HUDEP-2 (cell line): Measurements from ENCODE around the gene ACY1.

ENCODE experiments used
- DNase-seq, 76 experiments: peaks; one replicate each; lab custom pipeline; 2025; ENCODE audit not compliant: unreplicated experiment in 76 of 76; lab: John Stamatoyannopoulos, UW

Gene ACY1

DNA sequence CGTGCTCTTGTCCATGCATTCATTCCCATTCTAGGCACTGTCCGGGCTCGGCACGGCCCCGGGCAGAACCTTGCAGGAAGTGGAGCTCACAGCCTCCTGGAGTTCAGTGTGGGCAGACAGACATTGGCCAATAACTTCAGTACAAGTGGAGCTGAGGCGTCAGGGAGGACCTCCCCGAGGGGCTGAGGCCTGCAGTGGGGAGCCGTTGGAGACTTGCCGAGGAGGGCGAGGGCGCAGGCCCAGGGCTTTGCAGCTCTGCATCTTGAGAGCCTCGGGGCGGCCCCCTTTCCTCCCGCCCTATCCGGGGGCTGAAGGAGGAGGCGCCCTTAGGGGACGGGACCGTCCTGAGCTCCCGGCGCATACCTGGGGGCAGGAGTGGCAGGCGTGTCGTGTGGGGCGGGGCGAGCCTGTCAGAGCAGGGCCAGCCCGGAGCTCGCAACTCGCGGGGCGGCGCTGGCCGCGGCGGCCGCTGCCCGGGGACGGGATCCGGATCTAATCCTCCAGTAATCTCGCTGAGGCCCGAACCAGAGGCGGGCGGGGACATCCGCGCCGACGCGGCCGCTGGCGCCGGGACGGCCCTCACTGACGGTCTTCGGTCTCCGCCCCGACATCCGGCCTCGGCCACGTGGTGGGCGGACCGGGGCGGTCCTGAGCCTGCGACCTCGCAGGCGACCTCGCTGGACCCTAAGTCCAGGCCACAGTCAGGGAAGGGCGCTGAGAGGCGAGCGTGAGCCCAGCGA is at the start of gene ACY1:
Gene ACY1 (plus strand): TSS at position 698 of the 740 bp plus-strand sequence. CDS start 530 bp downstream, outside the sequence.
- DNase-seq: peak in 72 of 76 experiments; percentile 56 to 92 (median 78)

DNA sequence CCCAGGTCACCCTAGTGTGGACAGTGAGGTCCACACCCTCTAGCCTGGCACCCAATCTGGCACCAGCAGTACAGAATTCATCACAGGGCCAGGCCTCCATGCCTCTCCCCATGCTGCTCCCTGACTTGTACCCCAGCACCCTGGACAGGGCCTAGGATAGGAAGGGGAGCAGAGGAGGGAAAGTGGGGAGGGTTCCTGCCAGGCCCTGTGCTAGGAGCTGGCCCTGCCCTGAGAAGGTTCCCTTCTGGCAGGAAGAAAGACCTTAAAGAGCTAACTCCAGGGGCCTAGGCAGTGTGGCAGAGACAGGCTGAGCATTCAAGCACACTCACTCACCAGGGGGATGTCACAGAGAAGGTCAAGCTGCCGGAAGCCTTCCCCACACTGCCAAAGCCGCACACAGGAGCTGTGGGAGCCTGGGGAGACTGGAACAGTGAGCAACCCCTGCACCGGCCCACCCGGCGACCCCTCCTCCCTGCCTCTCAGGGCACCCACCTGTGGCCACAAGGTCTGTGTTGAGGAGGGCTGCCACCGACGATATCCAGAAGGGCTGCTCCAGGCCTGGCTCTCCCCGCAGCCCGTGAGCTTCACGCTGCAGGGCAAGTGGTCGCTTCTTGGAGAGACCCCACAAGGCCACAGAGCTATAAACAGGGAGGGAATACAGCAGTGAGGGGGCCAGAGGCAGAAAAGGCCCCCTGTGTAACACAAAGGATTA is 49.0 kb upstream of the ACY1 start:
- DNase-seq: no peak

DNA sequence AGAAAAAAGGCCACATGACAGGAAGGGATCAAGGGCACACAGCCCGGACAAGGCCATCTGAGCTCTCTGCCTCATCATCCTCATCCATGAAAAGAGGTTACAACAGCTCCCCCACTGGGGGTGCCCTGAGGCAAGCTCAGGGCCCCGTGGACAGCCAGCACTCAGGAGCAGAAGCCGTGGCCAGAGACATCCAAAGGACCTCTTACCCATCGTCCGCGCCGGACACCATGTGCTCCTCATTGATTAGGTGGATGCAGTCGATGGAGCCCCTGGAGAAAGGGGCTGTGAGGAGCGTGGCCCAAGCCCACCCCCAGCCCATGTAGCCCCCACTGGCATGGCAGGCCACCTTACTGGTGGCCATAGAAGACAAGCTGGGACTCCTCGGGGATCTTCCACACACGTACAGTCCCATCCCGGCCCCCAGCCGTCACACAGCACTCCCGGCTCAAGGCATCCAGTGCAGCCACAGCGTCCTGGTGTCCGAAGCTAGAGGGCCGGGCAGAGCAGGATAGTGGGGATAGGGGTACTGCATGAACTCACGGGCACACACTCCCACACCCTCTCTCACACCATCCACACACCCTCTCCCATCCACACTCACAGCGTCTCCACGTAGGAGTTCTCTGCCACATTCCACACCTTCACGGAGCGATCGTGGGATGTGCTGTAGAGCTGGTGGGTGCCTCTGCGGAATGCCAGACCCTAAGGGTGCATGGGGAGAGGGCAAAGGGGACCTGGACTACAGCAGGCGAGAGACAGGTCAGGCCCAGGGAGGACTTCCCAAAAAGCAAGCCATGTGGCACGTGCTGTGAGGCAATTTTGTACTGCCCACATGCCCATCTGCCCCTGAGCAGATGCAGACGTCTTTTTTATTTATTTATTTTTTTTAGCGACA is 48.1 kb upstream of the ACY1 start:
- no peak for DNase-seq

DNA sequence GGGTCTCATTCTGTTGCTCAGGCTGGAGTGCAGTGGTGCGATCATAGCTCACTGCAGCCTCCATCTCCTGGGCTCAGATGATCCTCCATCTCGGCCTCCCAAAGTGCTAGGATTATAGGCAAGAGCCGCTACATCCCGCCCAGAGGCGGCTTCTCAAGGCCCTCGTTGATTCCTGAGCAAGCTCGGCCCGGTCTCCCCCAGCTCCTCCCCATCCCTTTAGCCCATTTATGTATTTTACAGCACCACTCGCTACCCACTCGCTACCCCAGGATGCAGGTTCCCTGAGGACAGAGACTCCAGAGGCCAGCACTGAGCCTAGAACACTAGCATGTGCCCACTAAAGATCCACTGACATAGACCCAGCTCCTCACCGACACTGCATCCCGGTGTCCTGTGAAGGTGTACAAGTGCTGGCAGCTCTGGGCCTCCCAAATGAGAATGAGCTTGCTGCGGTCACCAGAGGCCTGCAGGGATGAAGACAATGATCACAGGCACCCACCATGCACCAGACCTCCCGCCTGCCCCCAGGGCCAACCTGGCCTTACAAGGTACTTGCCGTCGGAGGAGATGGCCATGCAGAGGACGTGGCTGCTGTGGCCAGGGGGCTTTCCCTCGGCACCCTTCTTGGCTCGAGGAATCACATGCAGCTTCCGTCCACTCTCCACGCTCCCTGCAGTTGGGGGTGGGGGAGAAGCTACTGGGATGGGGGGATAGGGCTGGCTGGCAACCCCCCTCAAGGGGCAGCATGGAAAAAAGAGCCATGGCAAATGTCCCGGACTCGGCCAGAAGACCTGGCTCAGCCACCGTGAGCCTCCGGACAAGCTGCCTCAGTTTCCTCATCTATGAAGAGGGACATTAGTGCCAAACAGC is 47.2 kb upstream of the ACY1 start:
- no peak for DNase-seq

DNA sequence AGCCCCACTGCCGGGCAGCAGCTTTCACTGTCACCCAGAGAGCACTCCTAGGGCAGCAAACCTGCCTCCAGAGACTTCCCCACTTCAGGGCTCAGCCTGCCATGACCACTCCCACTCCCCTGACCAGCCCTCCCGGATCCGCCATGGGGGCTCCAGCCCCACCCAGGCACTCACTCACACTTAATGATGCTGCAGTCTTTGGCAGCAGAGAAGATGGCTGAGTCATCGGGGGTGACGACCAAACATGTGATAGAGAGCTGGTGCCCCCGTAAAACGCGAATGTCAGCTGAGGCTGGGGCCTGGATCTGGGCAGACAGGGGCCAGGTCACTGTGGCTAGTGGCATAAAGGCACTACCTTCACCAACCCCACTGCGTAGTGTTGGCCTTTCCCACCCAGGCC is 46.3 kb upstream of the ACY1 start:
- DNase-seq: no peak

DNA sequence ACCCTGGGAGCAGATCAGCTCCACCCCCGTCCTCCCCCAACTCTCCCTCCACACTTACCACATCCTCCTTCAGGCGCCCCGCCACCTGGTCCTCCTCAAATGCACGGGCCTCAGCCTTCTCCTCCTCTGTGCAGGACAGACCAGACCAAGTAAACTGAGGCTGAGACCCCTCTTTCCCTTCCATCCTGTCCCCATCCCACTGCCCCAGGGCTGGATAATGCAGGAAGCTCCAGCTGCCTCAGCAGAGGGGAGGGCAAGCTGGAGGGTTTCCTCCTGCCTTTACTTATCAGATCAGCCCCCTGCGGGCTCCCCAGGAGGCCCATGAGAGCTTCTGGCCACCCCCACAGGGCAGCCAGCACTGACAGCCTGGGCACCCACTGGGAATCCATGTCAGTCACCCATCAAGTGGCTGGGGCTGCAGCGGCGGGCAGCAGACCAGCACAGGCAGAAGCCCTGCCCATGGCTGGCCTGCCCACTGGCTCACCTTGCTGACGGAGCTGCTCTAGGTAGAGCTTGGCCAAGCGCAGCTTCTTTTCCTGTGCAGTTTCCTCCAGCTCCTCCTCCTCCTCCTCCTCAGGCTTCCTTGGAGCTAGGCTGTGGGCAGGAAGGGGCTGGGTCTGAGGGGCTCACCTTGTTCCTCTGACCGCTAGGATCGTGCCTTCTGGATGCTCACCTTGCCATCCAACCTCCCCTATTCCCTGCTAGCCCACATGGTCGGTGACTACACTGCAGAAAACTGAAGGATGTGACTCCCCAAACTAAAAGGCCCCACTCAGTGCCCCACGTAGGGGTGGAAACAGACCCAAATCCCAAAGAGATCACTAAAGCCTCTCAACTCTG is 45.5 kb upstream of the ACY1 start:
- DNase-seq: no peak

DNA sequence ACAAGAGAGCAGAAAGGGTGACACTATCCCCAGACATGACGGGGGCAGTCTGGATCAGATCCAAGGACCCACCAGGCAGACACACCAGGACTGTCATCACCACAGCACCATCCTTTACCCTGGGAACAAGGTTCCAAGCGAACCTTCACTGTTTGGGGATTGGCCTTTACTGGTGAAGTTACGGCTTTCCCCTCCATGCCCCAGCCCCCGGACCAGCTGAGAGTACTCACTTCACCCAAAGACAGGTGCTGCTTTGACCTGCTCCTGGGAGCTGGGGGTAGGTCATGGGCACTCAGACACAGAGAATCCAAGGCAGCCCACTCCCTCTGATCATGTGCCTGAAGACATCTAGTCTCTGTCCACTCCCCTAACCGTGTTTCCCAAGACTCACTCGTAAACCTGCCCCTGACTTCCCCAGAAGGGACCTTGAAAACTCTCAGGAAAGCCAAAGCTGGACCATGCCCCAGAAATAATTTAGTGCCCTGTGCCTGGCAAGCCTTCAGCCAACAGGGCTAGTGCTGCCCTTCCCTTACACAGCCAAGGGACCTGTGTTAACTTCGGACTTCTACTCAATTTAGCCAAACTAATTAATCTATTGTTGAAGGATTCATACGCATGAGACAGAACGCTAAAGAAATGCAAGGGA is 44.4 kb upstream of the ACY1 start:
- DNase-seq: no peak

DNA sequence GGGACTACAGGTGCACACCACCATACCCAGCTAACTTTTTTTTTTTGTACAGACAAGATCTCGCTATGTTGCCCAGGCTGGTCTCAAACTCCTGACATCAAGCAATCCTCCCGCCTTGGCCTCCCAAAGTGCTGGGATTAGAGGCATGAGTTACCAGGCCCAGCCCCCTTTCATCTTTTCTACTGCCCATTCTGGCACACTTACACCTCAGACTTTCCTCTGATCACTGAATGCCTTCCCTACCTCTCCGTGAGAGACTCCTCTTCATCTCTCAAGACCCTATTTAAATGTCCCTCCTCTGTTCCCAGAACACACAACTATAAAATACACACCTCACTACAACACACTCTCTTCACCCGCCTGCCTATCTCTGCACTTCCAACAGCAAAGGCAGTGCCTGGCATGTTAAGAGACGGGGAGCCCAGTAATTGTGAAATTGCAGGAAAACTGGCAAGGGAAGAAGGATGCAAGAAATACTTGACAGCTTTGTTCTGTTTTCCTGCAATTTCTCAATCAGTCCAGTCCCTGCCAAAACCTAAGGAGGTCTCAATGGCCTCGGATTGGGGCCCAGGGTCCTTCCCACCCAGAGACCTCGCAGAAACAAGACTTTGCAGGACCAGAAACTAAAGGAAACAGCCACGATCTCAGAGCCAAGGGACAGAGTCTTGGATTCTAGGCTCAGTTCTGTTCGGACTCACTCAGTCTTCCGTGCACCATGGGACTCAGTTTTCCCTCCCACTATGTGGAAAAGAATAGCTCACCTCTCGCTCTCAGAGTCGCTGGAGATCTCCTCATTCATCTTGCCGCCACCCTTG is 42.5 kb upstream of the ACY1 start:
- DNase-seq: no peak

DNA sequence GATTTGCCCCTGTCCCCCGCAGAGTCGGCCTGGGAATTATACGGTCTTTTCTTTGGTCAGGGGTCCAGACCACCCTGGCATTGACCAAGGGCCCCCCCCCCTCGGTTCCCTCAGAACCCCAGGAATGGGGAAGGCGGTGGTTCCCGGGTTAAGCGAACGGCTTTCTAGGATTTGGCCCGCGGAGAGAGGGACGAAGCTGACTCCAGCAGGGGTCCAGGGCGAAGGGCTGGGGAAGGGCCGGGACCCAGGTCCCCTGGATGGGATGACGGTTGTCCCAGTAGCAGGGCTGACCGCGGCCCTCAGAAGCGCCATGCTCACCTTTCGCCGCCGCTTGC is 41.9 kb upstream of the ACY1 start:
- DNase-seq: no peak

DNA sequence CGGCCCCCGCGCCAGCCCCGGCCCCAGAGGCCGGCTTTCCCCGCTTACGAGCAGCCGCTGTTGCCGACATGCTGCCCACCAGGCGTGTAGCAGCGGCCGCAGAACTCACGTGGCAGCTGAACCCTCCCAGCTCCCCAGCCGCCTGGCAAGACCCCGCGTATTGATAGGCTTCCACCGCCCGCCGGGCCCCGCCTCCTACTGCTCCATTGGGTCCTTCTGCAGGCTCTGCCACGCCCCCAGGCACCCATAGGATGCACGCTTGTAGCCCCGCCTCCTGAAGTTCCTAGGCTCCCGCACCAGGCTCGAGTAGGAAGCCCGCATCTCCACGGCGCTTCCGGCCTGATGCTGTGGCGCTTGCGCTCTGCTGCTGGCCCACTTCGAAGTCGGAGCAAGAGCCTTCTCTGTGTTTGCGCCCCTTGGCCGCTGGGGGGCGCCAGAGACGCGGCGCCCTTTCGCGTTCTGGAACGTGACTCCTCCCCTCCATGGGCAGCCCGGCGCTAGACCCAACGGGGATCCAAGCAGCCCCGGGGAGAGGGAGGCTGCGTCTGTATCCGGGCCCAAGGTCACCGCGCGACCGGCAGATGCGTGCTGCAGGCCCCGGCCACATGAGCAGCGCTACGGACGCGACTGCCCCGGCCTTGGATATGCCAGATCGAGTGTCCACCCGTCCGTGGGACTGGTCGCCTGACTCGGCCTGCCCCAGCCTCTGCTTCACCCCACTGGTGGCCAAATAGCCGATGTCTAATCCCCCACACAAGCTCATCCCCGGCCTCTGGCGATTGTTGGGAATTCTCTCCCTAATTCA is 41.3 kb upstream of the ACY1 start, which contains the start of the genes PARP3 and RRP9:
Gene PARP3 (plus strand): TSS at position 566 of the 805 bp plus-strand sequence. CDS start 993 bp downstream, outside the sequence.
Gene RRP9 (minus strand): TSS at position 107 of the 805 bp plus-strand sequence. CDS start 37 bp downstream, at position 70.
- DNase-seq: peak in 75 of 76 experiments; percentile 96 to 100 (median 99)

DNA sequence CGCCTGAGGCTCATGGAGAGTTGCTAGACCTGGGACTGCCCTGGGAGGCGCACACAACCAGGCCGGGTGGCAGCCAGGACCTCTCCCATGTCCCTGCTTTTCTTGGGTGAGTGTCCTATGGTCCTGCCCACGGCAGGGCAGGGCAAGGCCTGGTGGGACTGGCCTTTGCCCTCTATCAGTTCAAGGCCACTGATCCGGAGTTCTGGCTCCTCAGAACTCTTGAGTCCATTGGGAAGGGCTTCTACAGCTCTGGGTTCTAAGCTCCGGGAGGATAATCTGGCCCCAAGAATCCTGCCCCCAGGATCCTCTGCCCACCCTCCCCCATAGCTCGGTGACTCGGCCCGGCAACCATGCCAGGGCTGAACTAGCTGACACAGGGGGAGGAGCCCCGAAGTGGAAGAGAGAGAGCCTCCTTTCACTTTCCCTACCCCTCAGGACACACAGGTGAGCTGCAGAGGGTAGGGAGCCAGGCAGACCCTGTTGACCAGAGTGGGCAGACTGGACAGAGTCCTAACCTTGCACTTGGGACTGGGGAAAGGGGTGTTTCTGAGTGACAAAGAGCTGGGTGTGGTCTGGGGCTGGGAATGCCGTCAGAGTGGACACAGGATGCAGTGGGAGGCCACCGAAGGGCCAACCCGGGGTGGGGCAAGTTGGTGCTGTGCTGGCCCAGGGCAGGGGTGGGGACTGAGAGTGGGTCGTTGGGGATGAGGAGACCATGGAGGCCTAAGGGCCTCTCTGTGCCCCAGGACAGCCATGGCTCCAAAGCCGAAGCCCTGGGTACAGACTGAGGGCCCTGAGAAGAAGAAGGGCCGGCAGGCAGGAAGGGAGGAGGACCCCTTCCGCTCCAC is 40.5 kb upstream of the ACY1 start:
- DNase-seq: peak in 25 of 76 experiments; percentile 4 to 47 (median 22)

DNA sequence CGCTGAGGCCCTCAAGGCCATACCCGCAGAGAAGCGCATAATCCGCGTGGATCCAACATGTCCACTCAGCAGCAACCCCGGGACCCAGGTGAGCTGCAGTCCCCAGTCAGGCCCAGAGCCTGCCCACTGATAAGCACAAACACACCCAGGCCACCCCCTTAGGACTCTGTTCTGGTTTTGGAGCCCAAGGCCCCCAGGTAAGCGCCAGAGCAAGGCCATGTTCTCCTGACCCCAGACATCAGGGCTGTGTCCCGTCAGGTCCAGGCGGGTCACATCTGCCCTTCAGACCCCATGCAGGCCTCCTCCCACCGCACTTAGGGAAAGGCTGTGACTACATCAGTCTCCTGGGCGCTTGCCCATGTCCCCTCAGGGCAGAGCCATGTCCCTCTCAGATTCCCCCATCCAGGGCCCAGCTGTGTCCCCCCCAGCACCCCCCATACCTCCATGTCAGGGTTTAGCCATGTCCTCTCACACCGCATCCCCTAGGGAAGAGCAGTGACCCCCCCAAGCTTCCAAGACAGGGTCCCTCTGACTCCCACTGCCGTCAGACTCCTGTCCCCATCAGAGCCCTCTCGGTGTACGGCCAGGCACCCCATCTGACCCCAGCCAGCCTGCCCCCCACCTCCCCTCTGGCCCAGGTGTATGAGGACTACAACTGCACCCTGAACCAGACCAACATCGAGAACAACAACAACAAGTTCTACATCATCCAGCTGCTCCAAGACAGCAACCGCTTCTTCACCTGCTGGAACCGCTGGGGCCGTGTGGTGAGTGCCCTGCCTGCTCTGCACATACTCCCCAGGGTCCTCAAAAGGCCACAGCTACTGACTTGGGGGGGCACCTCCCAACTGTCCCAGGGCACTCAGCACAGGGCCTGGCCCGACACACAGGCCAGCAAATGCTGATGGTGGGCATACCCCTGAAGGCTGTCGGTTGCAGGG is 39.6 kb upstream of the ACY1 start:
- DNase-seq: no peak

DNA sequence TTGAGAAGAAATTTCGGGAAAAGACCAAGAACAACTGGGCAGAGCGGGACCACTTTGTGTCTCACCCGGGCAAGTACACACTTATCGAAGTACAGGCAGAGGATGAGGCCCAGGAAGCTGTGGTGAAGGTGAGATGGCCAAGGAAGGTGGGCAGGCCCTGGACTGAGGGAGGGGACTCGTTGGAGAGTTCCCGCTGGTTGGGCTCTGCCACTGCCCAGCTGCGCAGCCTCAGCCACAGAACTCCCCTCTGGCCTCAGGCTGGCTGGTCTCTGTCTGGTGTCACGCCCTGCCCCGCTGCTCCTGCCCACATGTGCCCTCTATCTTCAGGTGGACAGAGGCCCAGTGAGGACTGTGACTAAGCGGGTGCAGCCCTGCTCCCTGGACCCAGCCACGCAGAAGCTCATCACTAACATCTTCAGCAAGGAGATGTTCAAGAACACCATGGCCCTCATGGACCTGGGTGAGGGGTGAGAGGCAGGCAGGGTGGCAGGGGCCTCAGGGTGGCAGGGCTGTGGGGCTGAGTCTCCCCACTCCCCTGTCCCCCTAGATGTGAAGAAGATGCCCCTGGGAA is 38.8 kb upstream of the ACY1 start:
- no peak for DNase-seq

DNA sequence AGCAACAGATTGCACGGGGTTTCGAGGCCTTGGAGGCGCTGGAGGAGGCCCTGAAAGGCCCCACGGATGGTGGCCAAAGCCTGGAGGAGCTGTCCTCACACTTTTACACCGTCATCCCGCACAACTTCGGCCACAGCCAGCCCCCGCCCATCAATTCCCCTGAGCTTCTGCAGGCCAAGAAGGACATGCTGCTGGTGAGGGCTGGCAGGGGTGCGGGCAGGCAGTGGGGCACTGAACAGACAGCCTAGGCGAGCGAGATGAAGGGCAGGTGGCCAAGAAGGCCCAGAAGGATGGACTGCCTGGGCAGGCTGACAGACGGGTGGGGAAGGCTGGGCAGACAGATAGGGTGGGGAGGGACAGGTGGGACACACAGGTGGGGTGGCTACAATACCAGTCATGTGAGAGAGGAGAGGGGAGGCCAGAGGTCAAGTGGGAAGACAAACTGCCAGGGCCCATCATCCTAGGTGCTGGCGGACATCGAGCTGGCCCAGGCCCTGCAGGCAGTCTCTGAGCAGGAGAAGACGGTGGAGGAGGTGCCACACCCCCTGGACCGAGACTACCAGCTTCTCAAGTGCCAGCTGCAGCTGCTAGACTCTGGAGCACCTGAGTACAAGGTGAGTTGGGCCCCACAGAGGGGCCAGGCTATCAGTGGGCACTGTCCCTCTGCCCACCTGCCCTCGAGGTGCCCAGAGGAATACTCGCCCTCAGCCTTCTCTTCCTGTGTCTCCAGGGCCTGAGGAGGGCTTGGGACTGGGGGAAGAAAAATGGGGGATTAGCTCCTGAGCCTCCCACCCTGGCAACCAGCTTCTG is 38.1 kb upstream of the ACY1 start:
- no peak for DNase-seq
